Non-pigmented ciliary epithelial cell (primary cell): Measurements from ENCODE around the gene FNDC3A.

Experiments
- DNase-seq: peaks from one replicate; pipeline ENCODE4 v3.0.0-alpha.2; 2010; ENCODE audit warnings: low read depth

The FNDC3A gene

GRCh38 chr13:49220036-49220855 lies 244.5 kb downstream of the FNDC3A start, which contains the start of gene MLNR:
Gene MLNR (plus strand): TSS chr13:49220338. CDS start chr13:49220338, 0 bp downstream.
- no peak for DNase-seq

GRCh38 chr13:49220856-49221589 lies 245.3 kb downstream of the FNDC3A start:
- no peak for DNase-seq

DNA sequence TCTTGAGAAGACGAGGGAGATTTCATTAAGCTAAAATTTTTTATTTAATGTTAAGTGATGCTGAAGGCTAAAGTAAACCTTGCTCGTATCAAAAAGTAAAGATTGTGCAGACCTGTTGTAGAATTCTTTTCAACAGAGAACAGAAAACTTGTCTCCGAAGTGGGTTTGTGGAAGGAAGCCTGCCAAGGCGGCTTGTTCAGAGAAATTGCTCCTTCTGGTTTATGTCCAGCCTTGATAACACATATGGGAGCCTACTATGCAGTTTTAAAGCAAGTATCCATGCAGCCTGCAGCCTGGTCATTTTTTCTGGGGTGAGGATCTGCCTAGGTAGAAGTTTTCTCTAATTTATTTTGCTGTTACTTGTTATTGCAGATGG lies 245.9 kb downstream of the FNDC3A start:
- no peak for DNase-seq

DNA sequence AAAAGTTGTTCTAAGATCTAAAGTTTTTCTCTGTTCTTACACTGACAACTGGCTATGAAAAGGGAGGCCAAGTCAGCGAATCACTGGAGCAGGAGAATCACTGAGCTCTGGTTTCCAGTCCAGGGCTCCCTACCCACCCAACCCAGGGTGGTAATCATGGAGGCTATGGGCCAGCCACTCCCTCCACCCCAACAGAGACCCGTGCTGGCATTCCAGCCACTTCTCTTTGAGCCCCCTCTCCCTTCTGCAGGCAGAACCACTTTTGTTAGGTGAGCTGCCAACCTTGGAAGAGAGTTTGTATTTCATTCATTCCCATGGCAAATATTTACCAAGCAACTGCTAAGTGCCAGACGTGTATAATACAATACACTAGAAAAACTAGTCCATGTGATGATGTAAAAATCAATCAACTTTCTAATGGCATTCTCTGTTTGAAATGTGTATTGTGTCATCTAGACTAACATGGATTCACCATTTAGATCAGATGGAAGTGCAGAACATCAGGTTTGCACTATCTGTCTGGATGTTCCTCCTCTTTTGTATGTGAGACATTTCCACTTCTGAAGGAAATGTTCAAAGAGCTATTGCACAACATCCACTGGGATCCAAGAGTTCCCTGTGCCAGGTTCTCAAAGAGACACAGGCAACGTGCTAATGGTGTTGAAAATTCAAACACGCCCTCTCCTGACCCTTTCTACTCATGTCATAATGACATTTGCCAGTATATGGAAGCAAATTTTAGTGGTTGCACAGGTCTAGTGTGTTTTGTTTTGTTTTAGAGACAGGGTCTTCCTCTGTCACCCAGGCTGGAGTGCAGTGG lies 249.7 kb downstream of the FNDC3A start:
- no peak for DNase-seq

DNA sequence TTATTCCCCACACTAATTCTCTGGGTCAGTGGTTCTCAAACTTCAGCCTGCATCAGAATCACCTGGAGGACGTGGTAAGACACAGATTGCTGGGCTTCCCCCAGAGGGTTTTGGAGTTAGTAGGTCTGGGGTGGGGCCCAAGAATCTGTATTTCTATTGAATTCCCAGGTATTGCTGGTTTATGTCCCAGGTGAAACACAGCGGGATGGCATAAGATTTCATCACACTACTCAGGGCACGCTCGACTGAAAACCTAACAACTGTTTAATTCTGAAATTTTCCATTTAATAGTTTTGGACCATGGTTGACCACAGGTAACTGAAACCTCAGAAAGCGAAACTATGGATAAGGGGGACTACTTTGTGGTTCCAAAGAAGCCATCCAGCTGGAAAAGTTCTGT lies 250.9 kb downstream of the FNDC3A start:
- no peak for DNase-seq

GRCh38 chr13:49234741-49235140 lies 259.0 kb downstream of the FNDC3A start:
- DNase-seq, result no peak

- DNase-seq, result no peak
These were observed 260.2 kb downstream of the FNDC3A start for GRCh38 chr13:49235856-49236431.

- DNase-seq, result no peak
These were observed 262.9 kb downstream of the FNDC3A start for GRCh38 chr13:49238621-49239020.

- DNase-seq, result no peak
These were observed 264.3 kb downstream of the FNDC3A start for GRCh38 chr13:49240017-49240416.

DNA sequence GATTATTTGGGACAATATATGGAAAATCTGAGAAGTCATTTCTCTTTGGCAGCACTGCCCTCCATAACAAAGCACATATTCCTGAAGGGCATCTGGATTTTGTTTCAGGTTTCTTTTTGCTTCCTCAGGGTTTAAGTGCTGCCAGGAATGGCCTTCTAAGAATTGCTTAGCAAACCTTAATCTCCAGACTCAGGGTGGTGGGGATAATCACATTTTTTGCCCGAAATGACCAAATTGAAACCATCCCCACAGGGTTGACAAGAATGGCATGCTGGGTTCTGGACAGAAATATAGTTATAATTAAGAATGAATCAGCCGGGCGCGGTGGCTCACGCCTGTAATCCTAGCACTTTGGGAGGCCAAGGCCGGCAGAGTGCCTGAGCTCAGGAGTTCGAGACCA lies 265.6 kb downstream of the FNDC3A start:
- no peak for DNase-seq

DNA sequence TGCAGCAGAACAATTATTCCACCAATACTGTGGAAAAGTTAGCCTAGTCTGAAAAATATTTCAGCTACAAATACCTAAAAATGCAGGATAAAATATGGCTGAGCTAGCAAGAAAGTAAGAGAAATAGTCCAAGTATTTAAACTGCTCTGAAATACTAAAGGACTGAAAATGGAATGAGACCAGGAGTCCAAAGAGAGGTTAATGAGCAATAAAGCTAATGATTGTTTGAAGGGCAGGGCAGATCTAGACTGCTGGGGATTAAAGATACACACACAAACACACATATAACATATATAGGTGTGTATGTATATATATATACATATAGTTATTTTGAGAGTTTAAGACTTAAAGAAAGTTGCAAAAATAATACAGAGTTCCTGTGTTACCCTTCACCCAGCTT lies 269.4 kb downstream of the FNDC3A start:
- no peak for DNase-seq

- DNase-seq, result no peak
These were observed 271.3 kb downstream of the FNDC3A start for GRCh38 chr13:49246850-49247642.

- DNase-seq, result peak; percentile 71
These were observed 272.2 kb downstream of the FNDC3A start, which contains the start of gene CDADC1 for GRCh38 chr13:49247643-49248621. Gene CDADC1 (plus strand): TSS chr13:49247925. CDS start chr13:49248038, 113 bp downstream.

DNA sequence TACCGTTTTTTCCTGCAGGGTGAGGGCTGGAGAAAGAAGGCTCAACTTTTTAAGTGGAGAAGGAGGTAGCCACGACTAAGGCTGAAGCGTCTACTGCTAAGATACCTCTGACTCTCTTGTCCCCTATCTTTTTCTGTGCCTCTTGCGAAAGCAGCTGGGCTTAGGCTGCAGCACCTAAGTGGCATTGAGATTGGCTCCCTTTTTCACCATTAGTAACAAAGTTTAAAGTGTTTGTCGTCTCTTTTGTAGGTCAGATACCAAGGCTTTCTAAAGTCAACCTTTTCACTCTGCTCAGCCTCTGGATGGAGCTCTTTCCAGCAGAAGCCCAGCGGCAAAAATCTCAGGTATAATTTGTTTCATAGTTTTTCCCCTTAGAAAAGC lies 272.9 kb downstream of the FNDC3A start:
- DNase-seq, result no peak

GRCh38 chr13:49251326-49251725 lies 275.6 kb downstream of the FNDC3A start:
- DNase-seq, result no peak

DNA sequence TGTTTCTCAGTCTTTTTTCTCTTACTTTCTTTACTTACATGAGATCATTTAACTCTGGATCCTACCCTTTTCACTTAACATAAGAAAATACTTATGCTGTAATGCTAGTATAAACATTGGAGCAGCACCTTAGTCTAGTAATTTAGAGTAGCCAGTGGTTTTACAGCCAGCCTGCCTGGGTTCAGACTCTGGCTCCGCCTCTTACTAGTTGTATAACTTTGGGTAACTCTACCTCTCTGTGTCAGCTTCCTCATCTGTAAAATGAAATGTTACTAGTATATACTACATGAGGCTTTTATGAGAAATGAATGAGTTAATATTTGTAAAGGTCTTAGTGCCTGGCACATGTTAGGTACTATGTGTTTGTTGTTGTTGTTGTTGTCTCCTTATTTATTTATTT lies 277.6 kb downstream of the FNDC3A start:
- DNase-seq, result no peak

DNA sequence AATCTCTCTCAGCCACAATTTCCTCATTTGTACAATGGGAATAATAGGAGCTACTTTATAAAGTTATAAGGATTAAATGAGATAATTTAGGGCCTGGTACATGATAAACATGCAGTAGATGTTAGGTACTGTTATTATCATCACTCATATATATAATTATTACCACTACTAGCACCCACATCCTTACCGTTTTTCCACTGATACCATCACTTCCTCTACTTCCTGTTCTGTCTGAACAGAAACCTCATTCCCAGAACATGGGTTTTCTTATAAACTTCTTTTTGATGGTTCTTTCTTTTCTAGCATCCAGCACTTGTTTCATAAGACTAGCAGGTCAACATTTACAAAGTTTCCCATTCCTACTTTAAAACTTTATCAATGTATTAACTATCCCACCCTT lies 278.3 kb downstream of the FNDC3A start:
- DNase-seq, result no peak

DNA sequence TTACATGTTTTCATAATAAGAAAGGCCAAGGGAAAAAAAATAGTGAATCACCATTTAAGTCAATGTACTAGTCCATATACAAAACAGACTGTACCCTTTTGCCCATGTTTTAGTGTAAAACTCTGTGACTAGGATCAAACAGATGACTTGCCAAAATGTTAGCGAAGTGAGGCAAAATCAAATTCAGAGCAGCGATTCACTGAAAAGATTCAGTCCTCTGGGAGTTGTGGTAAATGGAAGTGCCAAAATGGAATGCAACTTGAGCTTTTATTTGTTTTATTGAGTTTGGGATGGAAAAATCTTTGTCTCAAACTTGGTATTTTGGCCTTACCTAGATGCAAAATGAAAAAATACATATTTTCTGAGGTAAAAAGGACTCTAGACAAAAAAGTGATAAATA lies 281.1 kb downstream of the FNDC3A start:
- no peak for DNase-seq

GRCh38 chr13:49258089-49258796 lies 282.5 kb downstream of the FNDC3A start:
- no peak for DNase-seq
